Measurements from ENCODE around the gene ZNF691. TPM values are rescaled to one million over a fixed set of nuclear protein-coding genes. Genes with fewer than 3 reads are reported as not detected.

Gene ZNF691
- total RNA-seq, 1 experiment from 2014 or later = 4.3 TPM

DNA sequence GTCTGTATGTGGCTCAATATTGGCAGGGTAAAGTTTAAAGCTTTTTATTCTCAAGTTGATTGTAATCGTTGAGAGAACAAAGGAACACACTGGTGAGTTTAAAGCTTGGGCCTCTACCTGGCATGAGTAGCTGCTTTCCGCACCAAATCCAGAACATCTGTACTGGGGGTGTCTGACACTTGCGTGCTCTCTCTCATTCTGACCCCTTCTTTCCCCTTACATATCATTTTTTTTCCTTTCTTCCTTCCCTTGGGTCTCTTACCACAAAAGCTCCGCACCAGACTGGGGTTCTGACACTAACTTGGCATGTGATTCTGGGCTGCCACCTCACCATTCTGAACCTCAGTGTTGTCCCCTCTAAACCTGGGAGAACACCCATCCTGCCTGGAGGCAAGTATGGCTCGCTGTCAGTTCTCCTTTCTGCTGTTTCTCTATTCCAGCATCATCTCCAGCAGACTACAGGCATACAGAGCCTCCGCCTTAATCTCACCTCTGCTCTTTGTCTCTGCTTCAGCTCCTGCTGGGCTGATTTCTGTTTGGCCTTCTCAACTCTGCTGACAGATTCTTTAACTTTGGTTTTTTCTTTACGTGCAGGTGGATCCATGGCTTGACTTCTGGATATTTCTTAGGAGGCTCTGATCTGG, 30.4 kb upstream of the ZNF691 start:
- H3K4me2 ChIP-seq (ENCODE audit: low read length) = peak overlapping the region; percentile 89
- 0 out of 2 replicates have a peak, but pooled peaks cover 3% of the 10 kb centered on the region for H3K79me2 ChIP-seq (ENCODE audit: low read length)
- CTCF ChIA-PET = no interaction called here
- peaks cover 14% of the 10 kb centered on the region for H3K4me1 ChIP-seq (ENCODE audit: insufficient read depth, low read length)
- H2AFZ ChIP-seq (ENCODE audit: low read length) = peak overlapping the region; percentile 92
- no peaks in the 10 kb centered on the region for H3K9me2 ChIP-seq (replicated peaks; ENCODE audit: low read length)
- H4K20me1 ChIP-seq (ENCODE audit: low read length) = no peaks in the 10 kb centered on the region
- H3K36me3 ChIP-seq (ENCODE audit: low read depth, low read length) = no peaks in the 10 kb centered on the region; the same call in 1 of the 2 replicates
- H3K9ac ChIP-seq (ENCODE audit: low read length) = peak overlapping the region; percentile 98
- TF ChIP-seq, protein P1, sequence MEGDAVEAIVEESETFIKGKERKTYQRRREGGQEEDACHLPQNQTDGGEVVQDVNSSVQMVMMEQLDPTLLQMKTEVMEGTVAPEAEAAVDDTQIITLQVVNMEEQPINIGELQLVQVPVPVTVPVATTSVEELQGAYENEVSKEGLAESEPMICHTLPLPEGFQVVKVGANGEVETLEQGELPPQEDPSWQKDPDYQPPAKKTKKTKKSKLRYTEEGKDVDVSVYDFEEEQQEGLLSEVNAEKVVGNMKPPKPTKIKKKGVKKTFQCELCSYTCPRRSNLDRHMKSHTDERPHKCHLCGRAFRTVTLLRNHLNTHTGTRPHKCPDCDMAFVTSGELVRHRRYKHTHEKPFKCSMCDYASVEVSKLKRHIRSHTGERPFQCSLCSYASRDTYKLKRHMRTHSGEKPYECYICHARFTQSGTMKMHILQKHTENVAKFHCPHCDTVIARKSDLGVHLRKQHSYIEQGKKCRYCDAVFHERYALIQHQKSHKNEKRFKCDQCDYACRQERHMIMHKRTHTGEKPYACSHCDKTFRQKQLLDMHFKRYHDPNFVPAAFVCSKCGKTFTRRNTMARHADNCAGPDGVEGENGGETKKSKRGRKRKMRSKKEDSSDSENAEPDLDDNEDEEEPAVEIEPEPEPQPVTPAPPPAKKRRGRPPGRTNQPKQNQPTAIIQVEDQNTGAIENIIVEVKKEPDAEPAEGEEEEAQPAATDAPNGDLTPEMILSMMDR (conservative IDR thresholded peaks at IDR 0.05; ENCODE audit: low read depth, low read length) = no peak
- no peak for TF ChIP-seq EZH2 (IDR thresholded peaks at IDR 0.05; ENCODE audit: low read length, unreplicated experiment)
- no peaks in the 10 kb centered on the region for H3F3A ChIP-seq (ENCODE audit: low read length, unreplicated experiment)
- H3K27ac ChIP-seq (ENCODE audit: low read length) = no peak overlapping the region
- ATAC-seq (peak; percentile 8), DNase-seq (peak; percentile 14)
- H3K4me3 ChIP-seq (ENCODE audit: low read length) = peak overlapping the region; percentile 86
- TSS peak; percentile 68 for BruUV-seq (replicated peaks)
- no peaks in the 10 kb centered on the region for H3K27me3 ChIP-seq (ENCODE audit: low read length)
- POLR2A ChIA-PET (ENCODE audit: unreplicated experiment) = interaction anchor here (0.6 kb wide), 1 partner anchor 39 kb away, joined by 4 read pairs; no protein-coding TSS in a partner anchor
- no peaks in the 10 kb centered on the region for H3K9me3 ChIP-seq (ENCODE audit: low read length)
- intact Hi-C loops (cut with micrococcal nuclease) = loop anchor here (5.0 kb wide), 1 partner anchor 49 kb away; the partner anchor contains the start of genes C1orf50 and P3H1

DNA sequence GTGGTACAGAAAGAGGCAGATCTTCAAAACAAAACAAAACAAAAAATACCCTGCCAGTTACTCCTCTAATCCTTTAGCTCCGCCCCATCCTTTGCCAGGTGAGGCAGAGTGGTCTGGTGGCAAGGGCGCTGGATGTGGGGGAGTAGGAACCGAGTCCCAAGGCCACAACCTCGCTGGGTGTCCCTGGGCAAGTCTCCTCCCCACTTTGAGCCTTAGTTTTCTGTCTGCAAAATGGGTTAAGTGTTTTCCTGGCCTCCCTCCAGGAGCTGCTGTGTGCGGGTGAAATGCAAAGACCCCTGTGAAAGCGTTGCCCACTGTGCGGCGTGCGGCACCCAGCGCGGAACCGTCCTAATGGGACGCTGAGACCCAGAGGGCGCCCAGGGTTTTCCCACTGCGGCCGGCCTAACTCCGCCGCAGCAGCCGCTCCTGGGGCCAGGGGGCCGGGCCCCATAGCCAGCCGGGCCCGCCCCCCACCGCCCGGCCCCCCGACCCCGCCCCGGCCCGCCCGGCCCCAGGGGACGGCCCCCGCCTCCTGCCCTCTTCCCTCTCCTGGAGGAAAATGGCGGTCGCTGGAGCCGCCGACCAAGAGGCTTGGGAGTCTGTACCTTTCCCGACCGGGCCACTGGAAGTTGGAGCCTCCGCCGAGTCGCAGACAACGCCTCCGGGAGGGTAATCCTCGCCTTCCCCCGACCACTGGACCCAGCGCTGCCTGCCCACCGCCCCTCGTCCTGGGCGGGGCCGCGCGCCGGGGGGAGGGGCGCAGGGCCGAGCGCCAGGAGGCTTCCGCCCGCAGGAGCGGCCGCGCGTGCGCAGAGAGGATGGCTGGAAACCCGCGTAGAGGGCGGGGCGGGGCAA, 29.6 kb upstream of the ZNF691 start, which contains the start of the genes ERMAP and SVBP:
Gene ERMAP (plus strand): TSS at position 538 of the 855 bp plus-strand sequence. CDS start 13,327 bp downstream, outside the sequence.
Gene SVBP (minus strand): TSS at position 813 of the 855 bp plus-strand sequence. CDS start 853 bp downstream, outside the sequence.
- intact Hi-C loops (cut with micrococcal nuclease) = loop anchor here (5.0 kb wide), 1 partner anchor 50 kb away; the partner anchor contains the start of genes C1orf50 and P3H1
- CTCF ChIA-PET = no interaction called here

More for the DNA sequence above, 29.6 kb upstream of the ZNF691 start, which contains the start of the genes ERMAP and SVBP:
- DNase-seq (peak; percentile 83), ATAC-seq (peak; percentile 91)
- peak within 1 kb of the TSS; percentile 89 for H3K4me2 ChIP-seq (ENCODE audit: low read length)
- no peaks in the 10 kb centered on the region for H3K9me3 ChIP-seq (ENCODE audit: low read length)
- H3K27ac ChIP-seq (ENCODE audit: low read length) = peak within 1 kb of the TSS; percentile 97
- H3K36me3 ChIP-seq (ENCODE audit: low read depth, low read length) = no peaks in the 10 kb centered on the region; the same call in 1 of the 2 replicates
- H3K4me1 ChIP-seq (ENCODE audit: insufficient read depth, low read length) = peaks cover 14% of the 10 kb centered on the region
- H4K20me1 ChIP-seq (ENCODE audit: low read length) = no peaks in the 10 kb centered on the region
- H3K9ac ChIP-seq (ENCODE audit: low read length) = peak within 1 kb of the TSS; percentile 98
- H3K27me3 ChIP-seq (ENCODE audit: low read length) = no peaks in the 10 kb centered on the region
- H3K79me2 ChIP-seq (ENCODE audit: low read length) = 0 out of 2 replicates have a peak, but pooled peaks cover 3% of the 10 kb centered on the region
- peak within 1 kb of the TSS; percentile 93 for H2AFZ ChIP-seq (ENCODE audit: low read length)
- POLR2A ChIA-PET (ENCODE audit: unreplicated experiment) = interaction anchor here (0.6 to 1.4 kb wide), 4 partner anchors 29 to 1279 kb away, joined by 3 to 4 read pairs (median 4); partner anchors contain the start of gene ZNF691
- H3K9me2 ChIP-seq (replicated peaks; ENCODE audit: low read length) = no peaks in the 10 kb centered on the region
- no peaks in the 10 kb centered on the region for H3F3A ChIP-seq (ENCODE audit: low read length, unreplicated experiment)
- H3K4me3 ChIP-seq (ENCODE audit: low read length) = peak within 1 kb of the TSS; percentile 86
- no TSS peak for BruUV-seq (replicated peaks)
- TF ChIP-seq, protein P1 (conservative IDR thresholded peaks at IDR 0.05; ENCODE audit: low read depth, low read length) = no peak
- TF ChIP-seq EZH2 (IDR thresholded peaks at IDR 0.05; ENCODE audit: low read length, unreplicated experiment) (no peak), EZH2phosphoT487 (IDR thresholded peaks at IDR 0.05; ENCODE audit: borderline replicate concordance, low read length) (no peak)
